NCI-H187 treated with DMSO at 0.1 percent for 48 hours (cell line): ENCODE measurements around the gene LGI2.

Experiments used
- DNase-seq: peaks from one replicate; lab custom pipeline; 2025; lab: John Stamatoyannopoulos, UW

LGI2 gene

DNA sequence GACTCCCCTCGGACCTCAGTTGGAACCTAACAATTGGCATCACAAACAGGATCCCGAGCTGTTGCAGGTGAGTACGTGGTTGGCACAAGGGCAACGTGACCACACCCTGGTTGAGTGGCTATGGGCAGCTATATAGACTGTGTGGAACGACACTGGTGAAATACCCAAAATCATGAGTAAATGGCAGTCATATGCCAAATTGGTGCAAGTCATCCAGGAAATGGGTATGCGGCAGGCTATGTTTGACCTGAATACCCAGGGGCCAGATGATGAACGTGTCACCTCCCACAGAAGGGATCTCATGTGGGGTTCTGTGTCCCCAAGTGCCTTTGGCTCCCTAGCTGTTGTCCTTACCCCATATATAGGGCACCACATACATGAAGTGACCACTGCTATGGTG lies 64.7 kb downstream of the LGI2 start:
- DNase-seq: no peak

DNA sequence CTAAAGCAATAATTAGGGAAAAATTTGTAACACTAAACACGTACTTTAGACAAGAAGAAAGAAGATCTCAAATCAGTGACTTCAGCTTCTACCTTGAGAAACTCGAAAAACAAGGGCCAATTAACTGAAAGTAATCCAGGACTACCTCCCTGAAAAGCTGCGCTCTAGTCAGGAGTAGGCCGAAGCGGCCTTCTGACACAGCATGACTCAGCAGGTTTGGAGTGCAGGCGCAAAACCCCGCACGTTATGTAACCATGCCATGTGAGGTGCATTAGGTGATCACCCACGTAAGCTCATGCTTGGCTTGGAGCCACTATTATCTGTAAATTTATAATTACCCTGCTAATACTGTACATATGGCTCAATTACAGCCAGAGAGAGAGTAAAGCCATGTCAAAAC lies 65.1 kb downstream of the LGI2 start:
- no peak for DNase-seq

DNA sequence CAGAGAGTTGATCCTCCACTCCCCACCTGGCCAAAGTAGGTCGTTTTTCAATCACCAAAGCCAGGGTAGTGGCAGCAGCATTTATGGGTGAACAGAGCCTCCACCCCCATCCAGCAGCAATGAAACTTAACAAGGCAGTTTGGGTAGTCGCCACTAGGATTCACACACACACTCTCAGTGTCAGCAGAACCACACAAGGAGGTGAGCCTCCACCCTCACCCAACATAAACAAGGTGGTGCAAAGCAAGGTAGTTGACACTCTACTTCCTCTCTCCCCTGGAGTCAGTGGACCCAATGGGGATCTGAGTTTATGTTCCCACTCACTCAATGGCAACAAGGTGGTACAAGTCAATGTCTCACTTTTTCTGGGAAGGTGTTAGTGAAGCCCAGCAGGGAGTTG lies 67.5 kb downstream of the LGI2 start:
- no peak for DNase-seq

DNA sequence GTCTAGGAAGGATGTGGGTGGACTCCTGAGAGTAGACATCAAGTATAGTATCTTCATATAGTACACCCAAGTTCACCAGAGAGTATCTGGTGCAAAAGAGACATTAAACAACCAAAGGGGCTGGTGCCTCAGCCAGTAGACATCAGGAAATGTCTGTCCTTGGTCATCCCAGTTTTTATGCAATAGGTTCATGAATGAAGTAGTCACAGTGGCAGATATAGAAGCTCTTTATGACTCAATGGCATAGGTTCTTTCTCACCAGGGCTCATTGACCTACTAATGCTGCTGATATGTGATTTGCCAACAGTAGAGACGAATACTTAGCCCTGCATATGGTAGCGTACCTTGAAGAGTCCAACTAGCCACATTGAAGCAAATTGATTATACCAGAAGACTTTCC lies 72.9 kb downstream of the LGI2 start:
- no peak for DNase-seq

DNA sequence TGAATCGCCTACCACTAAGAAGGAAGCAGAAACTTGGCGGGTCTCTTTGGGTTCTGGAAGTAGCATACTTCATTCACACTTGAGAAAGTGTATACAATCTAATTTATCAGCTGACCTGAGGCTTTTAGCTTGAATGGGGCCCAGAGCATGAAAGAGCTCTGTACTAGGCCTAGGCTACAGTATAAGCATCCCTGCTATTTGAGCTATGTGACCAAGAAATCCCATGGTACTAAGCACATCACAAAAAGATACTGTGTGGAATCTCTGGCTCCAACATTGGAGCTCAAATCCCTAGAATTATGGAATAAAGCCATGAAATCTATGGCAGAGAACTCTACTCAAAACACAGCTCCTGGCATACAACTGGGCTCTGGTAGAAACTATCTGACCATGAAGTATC lies 74.0 kb downstream of the LGI2 start:
- DNase-seq: no peak

DNA sequence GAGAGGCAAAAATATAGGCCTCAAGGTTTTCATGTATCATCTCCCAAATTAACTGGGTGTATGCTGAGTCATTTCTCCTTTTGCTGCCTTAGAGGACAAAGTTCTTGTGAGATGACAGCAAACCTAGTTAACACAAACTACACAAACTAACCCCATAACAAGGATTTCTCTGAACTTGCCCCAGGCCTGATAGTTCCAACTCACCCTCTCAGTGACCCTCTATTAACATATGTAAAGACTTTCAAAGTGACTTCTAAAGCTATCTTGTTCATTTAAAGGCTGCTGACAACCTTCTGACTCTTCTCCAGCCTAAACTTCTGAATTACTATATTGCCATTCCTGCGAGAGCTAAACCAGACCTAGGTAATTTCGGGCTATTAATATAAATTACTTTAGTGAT lies 74.7 kb downstream of the LGI2 start:
- DNase-seq: no peak

DNA sequence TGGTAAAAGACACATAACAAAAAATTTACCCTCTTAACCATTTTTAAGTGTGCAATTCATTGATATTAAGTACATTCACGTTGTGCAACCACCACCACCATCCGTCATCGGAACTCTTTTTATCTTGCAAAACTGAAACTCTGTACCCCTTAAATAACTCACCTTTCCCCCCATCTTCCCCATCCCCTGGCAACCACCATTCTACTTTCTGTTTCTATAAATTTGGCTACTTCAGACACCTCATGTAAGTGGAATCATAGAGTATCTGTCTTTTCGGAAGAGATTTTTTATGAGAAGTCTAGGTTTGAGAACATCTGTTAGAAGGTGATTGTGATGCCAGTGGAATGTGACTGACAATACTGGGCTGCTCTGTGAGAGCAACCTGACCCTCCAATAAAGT lies 78.1 kb downstream of the LGI2 start:
- no peak for DNase-seq

DNA sequence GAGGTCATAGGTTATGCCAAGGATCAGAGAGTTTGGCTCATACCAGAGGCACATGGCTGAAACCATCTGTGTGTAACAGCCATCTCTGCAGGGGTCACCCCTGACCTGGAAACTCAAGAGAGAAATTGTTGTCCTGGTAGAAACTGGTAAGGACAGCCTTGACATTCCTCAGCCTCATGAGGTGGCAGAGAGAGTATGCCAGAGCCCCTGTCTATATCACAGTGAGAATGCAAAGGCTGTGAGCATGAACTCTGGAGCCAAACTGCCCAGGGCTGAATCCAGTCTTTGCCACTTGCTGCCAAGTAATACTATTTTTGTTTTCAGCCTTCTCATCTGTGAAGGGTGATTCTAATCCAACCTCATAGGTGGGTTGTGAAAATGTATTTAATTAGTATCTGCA lies 80.8 kb downstream of the LGI2 start:
- no peak for DNase-seq
